Posterior vena cava (tissue), 2 donors: Measurements from ENCODE around the gene GDI1. TPM values are rescaled to one million over a fixed set of nuclear protein-coding genes. Genes with fewer than 3 reads are reported as not detected.

Experiments
- DNase-seq: peaks from one replicate; pipeline ENCODE4 v3.0.0-alpha.2; 2020; ENCODE audit warnings: low spot score
- intact Hi-C, 2 donors: fragments of 100-400 bp; cut with DNase I; formaldehyde crosslinking; loops; one replicate each; pipeline versions ENCODE4 v1.14.1 to v1.14.2; 2022 to 2023
- total RNA-seq, 2 donors: library from RNA; stranded (reverse); fragmentation: NEBNext Ultra II Directional; extraction: Animal tissue kit (Norgen Biotek cat#: 25700); gene quantifications; one replicate each; pipeline ENCODE4 v1.2.1, GENCODE V29; 2021
- donor health status: DM: yes; HTN: yes; CAD: no.
- donor health status: DM: yes; HTN: yes; CAD: no.

Gene GDI1
- total RNA-seq, 2 donors from 2014 or later = 106 to 108 TPM

DNA sequence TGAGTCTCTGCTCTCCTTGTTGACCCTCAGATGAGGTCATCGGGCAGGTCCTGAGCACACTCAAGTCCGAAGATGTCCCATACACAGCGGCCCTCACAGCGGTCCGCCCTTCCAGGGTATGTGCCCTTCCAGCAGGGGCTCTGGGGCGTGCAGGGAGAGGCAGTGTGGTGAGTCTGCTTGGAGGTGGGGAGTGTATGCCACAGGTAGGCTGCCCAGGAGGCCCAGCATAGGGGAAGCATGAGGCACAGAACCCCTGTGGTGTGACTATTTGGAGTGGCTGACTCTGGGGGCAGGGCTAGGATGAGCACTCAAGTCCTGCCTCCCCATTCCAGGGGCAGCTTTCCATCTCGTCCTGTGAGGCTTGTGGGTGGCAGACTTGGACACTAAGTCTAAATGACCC lies 3.3 kb upstream of the GDI1 start:
- no peak for DNase-seq
- intact Hi-C loops = no loop called here

DNA sequence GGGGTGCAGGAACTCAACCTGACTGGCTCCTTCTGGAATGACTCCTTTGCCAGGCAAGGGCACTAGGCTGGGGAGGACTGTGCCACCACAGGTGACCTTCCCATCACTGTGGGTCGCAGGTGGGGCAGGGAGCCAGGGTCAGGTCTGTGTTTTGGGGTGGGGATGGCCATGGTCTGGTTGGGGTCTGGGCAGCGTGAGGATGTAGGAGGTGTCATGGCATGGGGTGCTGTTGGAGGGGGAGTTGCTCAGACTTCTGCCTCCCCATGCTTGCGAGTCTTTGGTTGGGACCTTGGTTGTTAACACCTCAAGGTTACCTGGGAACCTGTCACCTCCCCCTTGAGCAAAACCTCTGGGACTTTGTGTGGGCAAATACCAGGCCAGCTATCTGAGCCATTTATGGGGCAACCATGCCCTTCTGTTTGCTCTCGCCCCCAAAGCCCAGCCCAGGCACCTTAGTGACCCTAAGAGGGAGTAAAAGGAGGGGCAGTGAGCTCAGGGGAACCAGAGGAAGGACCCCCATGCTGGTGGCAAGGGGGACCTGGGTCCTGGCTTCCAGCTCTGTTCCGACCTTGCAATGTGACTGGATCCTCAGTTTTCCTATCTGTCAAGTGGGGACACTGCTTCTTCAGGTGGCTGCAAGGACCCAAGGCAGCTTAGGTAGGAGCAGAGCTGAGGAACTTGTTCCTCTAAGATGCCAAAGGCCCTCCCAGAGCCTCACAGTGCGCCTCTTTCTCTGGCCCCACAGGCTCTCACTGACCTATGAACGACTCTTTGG lies 2.4 kb upstream of the GDI1 start:
- no peak for DNase-seq
- intact Hi-C loops = no loop called here

DNA sequence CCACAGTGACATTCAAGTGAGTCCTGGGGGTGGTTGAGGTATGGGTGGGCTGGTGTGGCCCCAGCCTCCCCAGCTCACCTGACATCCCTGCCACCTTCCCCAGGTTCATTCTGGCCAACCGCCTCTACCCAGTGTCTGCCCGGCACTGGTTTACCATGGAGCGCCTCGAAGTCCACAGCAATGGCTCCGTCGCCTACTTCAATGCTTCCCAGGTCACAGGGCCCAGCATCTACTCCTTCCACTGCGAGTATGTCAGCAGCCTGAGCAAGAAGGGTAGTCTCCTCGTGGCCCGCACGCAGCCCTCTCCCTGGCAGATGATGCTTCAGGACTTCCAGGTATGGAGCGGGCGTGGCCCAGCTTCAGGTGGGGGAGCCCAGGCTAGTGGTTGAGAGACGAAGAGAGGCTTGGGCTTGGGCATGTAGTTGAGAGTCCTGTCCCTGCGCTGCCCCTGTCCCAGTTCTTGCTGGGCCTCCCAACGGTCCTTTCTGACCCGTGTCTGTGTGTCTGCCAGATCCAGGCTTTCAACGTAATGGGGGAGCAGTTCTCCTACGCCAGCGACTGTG lies 1.7 kb upstream of the GDI1 start:
- no peak for DNase-seq
- intact Hi-C loops = no loop called here

DNA sequence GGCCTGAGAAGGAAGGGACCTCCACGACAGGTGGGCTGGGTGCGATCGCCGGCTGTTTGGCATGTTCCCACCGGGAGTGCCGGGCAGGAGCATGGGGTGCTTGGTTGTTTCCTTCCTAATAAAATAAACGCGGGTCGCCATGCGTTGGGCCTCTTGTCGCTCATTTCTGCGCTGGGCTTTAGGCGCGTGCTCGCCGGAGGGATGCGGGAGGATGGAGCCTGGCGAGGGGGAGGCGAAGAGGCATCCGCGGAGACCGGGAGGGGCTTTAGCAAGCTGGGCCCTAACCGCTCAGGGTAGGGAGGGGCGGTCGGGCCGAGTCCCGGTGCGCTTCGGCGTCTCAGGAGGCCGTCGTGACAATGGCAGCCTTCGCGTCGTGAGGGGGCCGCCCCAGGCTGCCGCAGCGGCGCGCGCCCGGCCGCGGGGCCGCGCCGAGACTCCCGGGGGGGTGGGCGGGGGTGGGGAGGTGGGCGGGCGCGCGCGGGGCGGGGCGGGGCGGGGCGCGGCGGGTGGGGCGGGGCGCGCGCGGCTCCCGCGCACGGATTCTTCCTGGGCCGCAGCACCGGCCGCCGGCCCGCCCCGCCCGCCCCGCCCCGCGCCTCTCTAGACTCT lies 476 bp upstream of the GDI1 start:
- intact Hi-C loops = no loop called here
- peak; percentile 86 for DNase-seq

DNA sequence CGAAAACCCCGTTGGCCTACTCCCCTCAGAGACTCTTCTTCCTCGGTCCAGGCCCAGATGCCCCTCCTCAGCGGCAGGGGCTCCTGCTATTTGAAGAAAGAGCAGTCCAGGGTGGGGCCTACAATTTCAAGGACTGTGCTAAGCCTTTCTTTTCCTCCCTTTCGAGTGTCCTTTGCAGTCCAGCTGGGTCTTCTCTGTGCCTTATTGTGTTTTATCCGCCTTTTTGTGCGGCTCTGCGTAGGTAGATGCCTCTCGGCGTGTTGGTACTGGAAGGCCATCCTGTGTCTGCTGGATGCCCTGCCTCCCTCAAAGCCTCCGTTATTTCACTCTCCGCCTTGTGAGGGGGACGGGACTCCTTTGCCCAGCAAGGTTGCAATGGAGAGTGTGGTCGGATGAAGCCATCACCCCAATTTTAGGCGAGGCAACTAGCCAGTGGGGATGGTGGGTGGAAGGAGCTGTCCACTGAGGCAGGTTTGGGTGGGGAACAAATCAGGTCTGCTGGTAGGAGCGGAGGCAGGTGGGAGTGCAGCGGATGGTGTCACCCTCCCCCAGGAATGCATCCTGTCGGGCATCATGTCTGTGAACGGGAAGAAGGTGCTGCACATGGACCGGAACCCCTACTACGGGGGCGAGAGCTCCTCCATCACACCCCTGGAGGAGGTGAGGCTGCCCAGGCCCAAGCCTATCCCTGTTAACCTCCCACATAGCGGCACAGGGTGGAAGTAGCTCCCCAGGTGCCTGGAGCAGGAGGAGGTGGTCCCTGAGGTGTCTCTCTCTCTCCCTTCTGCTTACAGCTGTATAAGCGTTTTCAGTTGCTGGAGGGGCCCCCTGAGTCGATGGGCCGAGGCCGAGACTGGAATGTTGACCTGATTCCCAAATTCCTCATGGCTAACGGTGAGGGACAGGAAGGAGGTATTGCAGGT lies 1.3 kb downstream of the GDI1 start:
- DNase-seq = no peak
- intact Hi-C loops = no loop called here

DNA sequence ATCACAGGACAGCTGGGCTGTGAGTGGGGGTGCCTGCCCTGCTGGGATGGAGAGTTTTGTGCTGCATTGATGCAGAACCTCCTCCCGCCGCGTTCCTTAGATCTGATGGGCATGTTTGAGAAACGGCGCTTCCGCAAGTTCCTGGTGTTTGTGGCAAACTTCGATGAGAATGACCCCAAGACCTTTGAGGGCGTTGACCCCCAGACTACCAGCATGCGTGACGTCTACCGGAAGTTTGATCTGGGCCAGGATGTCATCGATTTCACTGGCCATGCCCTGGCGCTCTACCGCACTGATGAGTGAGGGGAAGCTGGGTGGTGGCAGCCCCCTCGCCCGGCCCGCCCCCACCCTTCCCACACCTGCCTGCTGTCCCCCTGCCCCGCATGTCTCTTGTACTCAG lies 2.9 kb downstream of the GDI1 start:
- no peak for DNase-seq
- intact Hi-C loops = no loop called here

DNA sequence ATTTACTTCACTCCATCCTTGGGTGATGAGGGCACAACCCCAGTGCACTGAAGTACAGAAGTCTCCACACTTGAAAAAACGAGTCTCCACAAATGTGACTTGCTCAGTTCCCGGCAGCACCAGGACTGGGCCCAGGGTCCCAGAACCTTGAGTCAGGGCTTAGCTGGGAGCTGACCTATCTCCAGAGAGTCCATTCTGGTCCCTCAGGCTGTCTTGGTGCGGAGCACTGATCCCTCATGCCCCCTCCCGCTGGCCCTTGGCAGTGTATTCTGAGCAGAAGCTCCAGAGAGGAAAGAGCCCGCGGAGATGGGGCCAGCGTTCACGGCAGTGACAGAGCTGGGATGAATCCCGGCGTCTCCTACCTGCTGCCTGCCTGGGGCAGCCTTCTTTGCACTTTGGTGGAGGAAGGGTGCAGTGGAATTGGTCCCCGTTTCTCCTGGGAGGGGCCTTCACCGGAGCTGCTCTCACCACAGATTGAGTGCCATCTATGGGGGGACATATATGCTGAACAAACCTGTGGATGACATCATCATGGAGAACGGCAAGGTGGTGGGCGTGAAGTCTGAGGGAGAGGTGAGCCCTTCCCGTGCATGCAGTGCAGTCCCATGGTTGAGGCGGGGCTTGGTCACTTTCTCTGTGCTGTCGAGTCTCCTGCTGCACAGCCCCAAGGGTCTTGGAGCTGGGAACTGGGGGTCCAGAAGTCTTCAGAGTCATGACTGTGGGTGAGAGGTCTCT lies 3.8 kb downstream of the GDI1 start:
- intact Hi-C loops = no loop called here
- DNase-seq = no peak

DNA sequence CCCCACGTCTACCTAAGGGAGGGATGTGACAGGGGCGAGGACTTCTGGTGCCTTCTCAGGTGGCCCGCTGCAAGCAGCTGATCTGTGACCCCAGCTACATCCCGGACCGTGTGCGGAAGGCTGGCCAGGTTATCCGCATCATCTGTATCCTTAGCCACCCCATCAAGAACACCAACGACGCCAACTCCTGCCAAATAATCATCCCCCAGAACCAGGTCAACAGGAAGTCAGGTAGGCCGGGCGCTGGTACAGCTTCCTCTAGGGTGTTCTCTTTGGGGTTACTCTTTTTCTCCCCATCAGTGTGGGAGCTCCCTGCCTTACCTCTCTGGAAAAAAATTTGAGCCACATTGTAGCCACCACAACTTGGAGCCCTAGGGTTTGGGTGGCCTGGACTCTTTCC lies 4.6 kb downstream of the GDI1 start:
- no peak for DNase-seq
- intact Hi-C loops = no loop called here

DNA sequence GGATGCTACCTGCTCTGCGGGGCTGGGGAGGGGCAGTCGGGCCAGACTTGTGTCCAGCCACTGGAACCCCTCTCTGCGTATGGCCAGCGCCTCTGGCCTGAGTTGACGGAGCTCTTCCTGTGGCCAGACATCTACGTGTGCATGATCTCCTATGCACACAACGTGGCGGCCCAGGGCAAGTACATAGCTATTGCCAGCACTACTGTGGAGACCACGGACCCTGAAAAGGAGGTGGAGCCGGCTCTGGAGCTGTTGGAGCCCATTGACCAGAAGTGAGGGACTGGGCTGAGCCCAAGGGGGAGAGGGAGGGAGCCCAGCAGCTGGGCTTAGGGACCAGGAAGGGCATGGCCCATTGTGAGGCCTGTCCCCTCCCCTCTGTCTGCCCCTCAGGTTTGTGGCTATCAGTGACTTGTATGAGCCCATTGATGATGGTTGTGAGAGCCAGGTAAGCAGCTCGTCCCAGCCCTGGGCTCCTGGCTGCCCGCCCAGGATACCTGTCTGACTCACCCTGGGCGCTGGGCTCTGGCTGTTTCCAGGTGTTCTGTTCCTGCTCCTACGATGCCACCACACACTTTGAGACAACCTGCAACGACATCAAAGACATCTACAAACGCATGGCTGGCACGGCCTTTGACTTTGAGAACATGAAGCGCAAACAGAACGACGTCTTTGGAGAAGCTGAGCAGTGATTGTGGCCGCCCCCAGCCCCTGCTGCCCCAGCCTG lies 5.2 kb downstream of the GDI1 start:
- intact Hi-C loops = no loop called here
- no peak for DNase-seq

DNA sequence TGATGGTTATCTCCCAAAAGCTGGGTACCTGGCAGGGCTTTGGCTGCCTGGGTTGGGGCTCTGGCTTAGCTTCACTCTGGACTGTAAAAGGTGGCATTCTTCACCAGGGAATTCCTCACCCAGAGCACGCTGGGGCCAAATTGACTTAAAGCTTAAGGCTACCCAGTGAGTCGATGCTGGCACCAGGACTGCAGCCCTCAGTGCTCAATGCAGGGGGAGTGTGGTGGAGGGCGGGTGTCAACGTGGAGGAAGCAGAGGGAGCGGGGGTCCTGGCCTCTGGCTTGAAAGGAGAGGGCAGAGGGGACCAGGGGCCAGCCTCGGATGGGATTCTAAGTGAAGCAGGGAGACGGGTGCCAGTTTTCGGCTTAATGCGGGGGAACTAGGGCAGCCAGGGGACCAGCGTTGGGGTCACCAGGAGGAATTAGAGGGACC lies 6.5 kb downstream of the GDI1 start:
- intact Hi-C loops = loop anchor here in 1 of 2 donors (1.0 kb wide), 1 partner anchor 29 kb away; no protein-coding TSS in a partner anchor
- no peak for DNase-seq

DNA sequence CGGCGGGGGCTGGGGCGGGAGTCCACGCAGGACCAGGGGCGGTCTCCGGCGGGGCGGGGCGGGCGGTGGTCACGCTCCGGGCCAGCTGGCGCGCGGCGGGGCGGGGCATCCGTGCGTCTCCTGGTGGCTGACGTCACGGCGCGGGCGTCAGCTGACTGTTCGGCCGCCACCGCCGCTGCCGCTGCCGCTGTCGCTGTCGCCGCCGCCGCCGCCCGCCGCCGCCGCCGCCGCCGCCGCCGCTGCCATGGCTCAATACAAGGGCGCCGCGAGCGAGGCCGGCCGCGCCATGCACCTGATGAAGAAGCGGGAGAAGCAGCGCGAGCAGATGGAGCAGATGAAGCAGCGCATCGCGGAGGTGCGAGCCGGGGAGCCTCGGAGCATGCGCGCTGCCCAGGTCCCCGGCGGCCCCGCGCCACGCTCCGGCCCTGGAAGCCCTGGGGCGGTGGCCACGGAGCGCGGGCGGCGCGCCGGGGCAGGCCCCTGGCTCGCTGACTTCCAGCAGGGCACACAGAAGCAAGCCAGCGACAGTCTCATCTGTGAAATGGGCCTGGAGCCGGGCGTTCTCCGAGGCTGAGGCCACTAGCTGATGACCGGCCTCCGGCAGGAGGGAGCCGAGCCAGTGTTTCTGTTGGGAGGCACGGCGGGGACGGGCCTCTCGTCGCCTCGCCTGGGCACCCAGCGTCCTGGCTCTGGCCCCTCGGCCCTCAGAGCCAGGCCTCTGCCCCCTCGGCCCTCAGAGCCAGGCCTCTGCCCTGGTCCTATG lies 7.2 kb downstream of the GDI1 start, which contains the start of gene FAM50A:
Gene FAM50A, plus strand, starts transcription at position 150 of the 763 bp plus-strand sequence. Its CDS starts 95 bp downstream, at position 245.
- peak; percentile 93 for DNase-seq
- intact Hi-C loops = loop anchor here in 1 of 2 donors (1.0 kb wide), 1 partner anchor 28 kb away; no protein-coding TSS in a partner anchor

DNA sequence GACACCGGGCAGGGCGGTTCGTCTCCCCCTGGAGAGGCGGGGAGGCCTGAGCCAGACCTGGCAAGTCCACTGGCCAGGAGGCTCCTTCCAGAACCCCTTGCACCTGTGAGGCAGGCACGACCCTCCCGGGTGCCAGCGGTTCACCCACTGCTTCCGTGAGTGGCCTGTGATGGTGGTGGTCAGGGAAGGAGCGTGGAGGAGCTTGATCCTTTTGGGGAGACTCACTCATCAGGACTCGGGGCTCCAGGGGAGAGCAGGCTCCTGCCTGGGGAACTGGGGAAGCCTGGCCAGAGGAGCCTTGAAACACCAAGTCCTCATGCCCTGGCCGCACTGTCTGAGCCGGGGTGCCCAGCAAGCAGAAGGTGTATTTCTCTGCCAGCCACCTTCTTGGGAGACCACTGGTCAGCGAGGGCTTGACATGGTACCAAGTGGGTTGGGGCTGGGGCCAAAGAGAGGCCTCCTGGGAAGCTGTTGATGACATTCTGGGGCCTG lies 7.8 kb downstream of the GDI1 start:
- no peak for DNase-seq
- intact Hi-C loops = loop anchor here in 1 of 2 donors (5.0 kb wide), 1 partner anchor 42 kb away; the partner anchor contains the start of gene UBL4A

DNA sequence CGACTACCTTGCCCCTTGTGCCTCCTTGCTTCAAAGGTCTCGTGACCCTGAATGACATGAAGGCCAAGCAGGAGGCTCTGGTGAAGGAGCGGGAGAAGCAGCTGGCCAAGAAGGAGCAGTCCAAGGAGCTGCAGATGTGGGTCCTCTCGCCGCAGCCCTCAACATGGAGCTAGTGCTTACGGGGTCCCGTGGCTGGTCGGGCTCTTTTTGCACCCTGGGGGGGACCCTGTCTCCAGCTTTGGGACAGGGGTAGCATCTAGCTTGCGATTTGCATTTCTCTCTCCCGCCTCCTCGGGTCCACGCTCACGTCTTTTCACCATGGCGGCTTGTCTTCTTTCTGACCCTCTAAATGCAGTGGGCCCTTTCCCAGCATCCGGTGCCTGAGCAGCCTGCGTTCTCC lies 8.8 kb downstream of the GDI1 start:
- intact Hi-C loops = loop anchor here in 1 of 2 donors (5.0 kb wide), 1 partner anchor 42 kb away; the partner anchor contains the start of gene UBL4A
- no peak for DNase-seq

DNA sequence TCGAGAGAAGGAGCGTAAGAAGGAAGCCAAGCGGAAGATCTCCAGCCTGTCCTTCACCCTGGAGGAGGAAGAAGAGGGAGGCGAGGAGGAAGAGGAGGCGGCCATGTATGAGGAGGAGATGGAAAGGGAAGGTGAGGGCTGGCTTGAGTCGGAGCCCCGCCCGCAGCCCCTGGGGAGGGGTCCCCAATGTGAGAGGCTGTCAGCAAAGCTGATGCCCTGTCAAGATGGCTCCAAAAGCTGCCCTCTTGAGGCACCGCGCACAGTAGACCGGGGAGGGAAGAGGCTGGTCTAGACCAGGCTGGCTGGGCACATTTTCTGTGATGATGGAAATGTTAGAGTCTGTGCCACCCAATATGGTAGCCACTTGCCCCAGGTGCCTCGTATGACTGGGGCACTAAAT lies 9.5 kb downstream of the GDI1 start:
- intact Hi-C loops = loop anchor here in 1 of 2 donors (5.0 kb wide), 1 partner anchor 41 kb away; the partner anchor contains the start of gene UBL4A
- DNase-seq = no peak

DNA sequence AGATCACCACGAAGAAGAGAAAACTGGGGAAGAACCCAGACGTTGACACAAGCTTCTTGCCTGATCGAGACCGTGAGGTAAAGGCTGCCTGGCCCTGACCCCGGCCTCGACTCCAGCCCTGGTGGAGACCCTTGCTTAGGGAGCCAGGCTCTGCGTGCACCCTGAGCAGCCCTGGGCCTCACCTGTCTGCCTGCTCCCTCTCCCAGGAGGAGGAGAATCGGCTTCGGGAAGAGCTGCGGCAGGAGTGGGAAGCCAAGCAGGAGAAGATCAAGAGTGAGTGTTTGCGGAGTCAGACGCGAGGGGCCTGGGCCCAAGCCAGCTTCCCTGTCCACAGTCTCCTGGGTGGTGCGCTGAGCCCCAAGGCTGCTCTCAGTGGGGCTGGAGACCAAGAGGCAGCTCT lies 11.5 kb downstream of the GDI1 start:
- intact Hi-C loops = loop anchor here in 1 of 2 donors (5.0 kb wide), 1 partner anchor 39 kb away; the partner anchor contains the start of gene UBL4A
- no peak for DNase-seq

DNA sequence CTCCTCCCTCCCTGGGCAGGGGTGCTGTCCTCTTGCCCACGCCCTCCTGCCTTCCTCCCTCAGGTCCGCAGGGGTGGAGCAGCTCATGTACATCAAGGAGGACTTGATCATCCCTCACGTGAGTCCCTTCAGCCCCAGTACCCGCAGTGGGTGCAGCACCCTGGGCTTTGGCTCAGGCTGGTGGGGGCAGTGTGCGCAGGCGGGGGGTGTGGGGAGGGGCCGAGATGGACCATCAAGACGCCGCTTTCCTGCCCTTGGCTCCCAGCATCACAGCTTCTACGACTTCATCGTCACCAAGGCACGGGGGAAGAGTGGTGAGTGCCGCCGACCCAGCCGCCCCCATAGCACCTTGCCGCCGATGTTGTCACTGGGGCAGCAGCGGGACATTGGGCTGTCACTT lies 12.7 kb downstream of the GDI1 start:
- no peak for DNase-seq
- intact Hi-C loops = loop anchor here (5.0 to 10.0 kb wide), 2 partner anchors 38 to 1565 kb away; partner anchors contain the start of gene UBL4A (in 1 of the 2)

DNA sequence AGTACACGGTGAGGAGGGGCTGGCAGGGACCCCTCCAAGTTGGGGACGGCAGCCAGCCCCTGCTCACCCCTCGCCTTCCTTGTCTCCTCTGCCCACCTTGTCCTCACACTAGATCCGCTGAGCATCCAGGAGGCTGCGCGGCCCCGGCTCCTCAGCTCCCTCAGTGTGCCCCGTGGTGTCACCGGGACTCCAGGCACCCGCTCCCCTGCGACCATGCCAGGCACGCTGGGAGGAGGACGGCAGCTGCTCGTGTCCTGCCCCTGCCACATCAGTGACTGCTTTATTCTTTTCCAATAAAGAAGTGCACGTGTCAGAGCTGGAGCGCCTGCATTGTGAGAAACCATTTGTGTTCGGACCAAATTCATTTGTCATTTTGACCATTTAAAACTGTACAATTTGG lies 13.4 kb downstream of the GDI1 start:
- intact Hi-C loops = loop anchor here in 1 of 2 donors (10.0 kb wide), 1 partner anchor 1566 kb away; no protein-coding TSS in a partner anchor
- DNase-seq = no peak
